A549 (cell line): ENCODE results near the gene SV2C. TPM values are rescaled to one million over a fixed set of nuclear protein-coding genes. Genes with fewer than 3 reads are reported as not detected.

ENCODE experiments used
- ATAC-seq, 2 experiments: fragments of 200-7000 bp in 1 of 2; fragments of >200 bp in 1 of 2; cut with Nextera tagmentation in 1 of 2; cut with Tn5 transposase in 1 of 2; 3 replicates each; pipeline versions ENCODE4 v1.8.0 to v1.9.1; 2018 to 2020; ENCODE audit warnings: mild to moderate bottlenecking in 1 of 2, moderate library complexity in 1 of 2
- CTCF ChIA-PET: fragments of 300-600 bp; sonication (Branson Sonifier 250); formaldehyde crosslinking; extraction: SDS; loops from one replicate; lab custom pipeline; 2021; ENCODE audit warnings: antibody characterized with exemption, inconsistent platforms; lab: Yijun Ruan, JAX
- POLR2A ChIA-PET: fragments of 350-600 bp; formaldehyde crosslinking; extraction: SDS; loops from one replicate; lab custom pipeline; 2021; ENCODE audit warnings: antibody characterized with exemption, inconsistent platforms; lab: Yijun Ruan, JAX
- DNase-seq, 2 experiments: peaks; one replicate each; pipeline versions ENCODE4 v3.0.0 to v3.0.0-alpha.2; 2011 to 2016; ENCODE audit warnings: low read depth in 1 of 2, low spot score in 1 of 2
- FAIRE-seq: peaks from 2 replicates; lab custom pipeline; 2011; peaks lifted over from hg19 to GRCh38; lab: Jason Lieb, UNC
- H3K27ac ChIP-seq, 2 experiments: fragments of >200 bp; sonication (Bioruptor Twin); formaldehyde crosslinking; 3 replicates each; pipeline ENCODE4 v1.5.1; 2016 to 2017
- H3K4me1 ChIP-seq: fragments of >200 bp; sonication (Bioruptor Twin); formaldehyde crosslinking; 3 replicates; pipeline ENCODE4 v1.6.1; 2016
- H3K4me2 ChIP-seq: fragments of >200 bp; sonication (Bioruptor Twin); formaldehyde crosslinking; 3 replicates; pipeline ENCODE4 v1.6.1; 2016
- H3K4me3 ChIP-seq: fragments of >200 bp; sonication (Bioruptor Twin); formaldehyde crosslinking; 3 replicates; pipeline ENCODE4 v1.5.1; 2016
- H3K9me3 ChIP-seq: fragments of >200 bp; sonication (Bioruptor Twin); formaldehyde crosslinking; 3 replicates; pipeline ENCODE4 v1.6.1; 2016
- CBX2 ChIP-seq: fragments of 200-600 bp; sonication (generic); IDR thresholded peaks from 2 replicates; pipeline ENCODE4 v1.6.1; 2016; ENCODE audit warnings: low read depth, mild to moderate bottlenecking, borderline replicate concordance
- CBX8 ChIP-seq: fragments of 200-600 bp; sonication (generic); IDR thresholded peaks from 2 replicates; pipeline ENCODE4 v1.6.1; 2016
- CEBPB ChIP-seq, 2 experiments: fragments of >200 bp in 1 of 2; sonication (Bioruptor Twin) in 1 of 2; formaldehyde crosslinking in 1 of 2; IDR thresholded peaks; 2 replicates each; pipeline ENCODE4 v1.6.1; 2012 to 2016
- CHD2 ChIP-seq: fragments of 150-350 bp; IDR thresholded peaks from 2 replicates; pipeline ENCODE4 v1.6.1; 2014; ENCODE audit warnings: low read length; ENCODE audit not compliant: partially characterized antibody
- EHF ChIP-seq: fragments of 250-450 bp; sonication (Bioruptor Pico); IDR thresholded peaks from 2 replicates; pipeline ENCODE4 v1.5.0; 2020; ENCODE audit warnings: mild to moderate bottlenecking
- GATA3 ChIP-seq: IDR thresholded peaks from 2 replicates; pipeline ENCODE4 v1.6.1; 2012; ENCODE audit warnings: borderline replicate concordance
- HOXA7 ChIP-seq: fragments of 250-450 bp; sonication (Bioruptor Pico); IDR thresholded peaks from 2 replicates; pipeline ENCODE4 v1.5.0; 2020; ENCODE audit warnings: mild to moderate bottlenecking, moderate library complexity
- MAZ ChIP-seq: fragments of 150-350 bp; IDR thresholded peaks from 2 replicates; pipeline ENCODE4 v1.6.1; 2014; ENCODE audit warnings: antibody characterized with exemption, low read depth, low read length, borderline replicate concordance
- PHF8 ChIP-seq: fragments of 200-600 bp; sonication (generic); IDR thresholded peaks from 2 replicates; pipeline ENCODE4 v1.6.1; 2016; ENCODE audit warnings: low read depth, mild to moderate bottlenecking, antibody characterized with exemption, moderate library complexity, borderline replicate concordance
- POLR2A ChIP-seq: IDR thresholded peaks from 2 replicates; pipeline ENCODE4 v1.6.1; 2012; ENCODE audit warnings: mild to moderate bottlenecking, low read length
- POLR2AphosphoS2 ChIP-seq: conservative IDR thresholded peaks from 2 replicates; pipeline ENCODE4 v1.6.1; 2012; ENCODE audit warnings: low read length, improper control_type of control experiment, inconsistent platforms
- RFX5 ChIP-seq: fragments of 450-650 bp; IDR thresholded peaks from 2 replicates; pipeline ENCODE4 v1.7.1; 2014; ENCODE audit warnings: antibody characterized with exemption, mild to moderate bottlenecking, moderate library complexity
- SMC3 ChIP-seq: fragments of >200 bp; sonication (Bioruptor Twin); formaldehyde crosslinking; IDR thresholded peaks from 3 replicates; pipeline ENCODE4 v1.6.1; 2018; ENCODE audit warnings: inconsistent platforms
- TFCP2L1 ChIP-seq: fragments of 250-450 bp; sonication (Bioruptor Pico); IDR thresholded peaks from 2 replicates; pipeline ENCODE4 v1.5.0; 2021; ENCODE audit warnings: mild to moderate bottlenecking
- ZFP36 ChIP-seq: fragments of 450-650 bp; IDR thresholded peaks from 2 replicates; pipeline ENCODE4 v1.6.1; 2014; ENCODE audit warnings: borderline replicate concordance; ENCODE audit not compliant: partially characterized antibody
- ZNF302 ChIP-seq: fragments of 250-450 bp; sonication (Bioruptor Pico); IDR thresholded peaks from 2 replicates; pipeline ENCODE4 v1.9.0; 2021; ENCODE audit warnings: inconsistent platforms, mild to moderate bottlenecking, moderate library complexity
- ZSCAN20 ChIP-seq: fragments of 250-450 bp; sonication (Bioruptor Pico); IDR thresholded peaks from 2 replicates; pipeline ENCODE4 v1.8.0; 2022; ENCODE audit warnings: mild to moderate bottlenecking, moderate library complexity
- WGBS: methylation state at CpG from one replicate; pipeline ENCODE4 v1.1.6; 2017; ENCODE audit errors: missing lambda C conversion rate; 5-methylcytosine and 5-hydroxymethylcytosine counted together
- polyA plus RNA-seq, 4 experiments: library from polyadenylated mRNA; depleted of rRNA in 3 of 4; stranded (reverse); fragments of >200 nt; fragmentation: RNase III in 1 of 4; extraction: RNeasy Plus Mini Kit Qiagen cat#74134 plus additional on column Dnase treatment in 1 of 4; gene quantifications; 2 replicates in 3 of 4; 3 replicates in 1 of 4; pipeline ENCODE4 v1.2.3, GENCODE V29; 2011 to 2017
- TF ChIP-seq, protein P1 (sequence below): IDR thresholded peaks from 2 replicates; pipeline ENCODE4 v1.6.1; 2012; ENCODE audit warnings: low read depth, borderline replicate concordance
- TF ChIP-seq, protein P2 (sequence below): fragments of >200 bp; sonication (Bioruptor Twin); formaldehyde crosslinking; IDR thresholded peaks from 3 replicates; pipeline ENCODE4 v1.6.1; 2016
- TF ChIP-seq, protein P3 (sequence below): IDR thresholded peaks from 2 replicates; pipeline ENCODE4 v1.6.1; 2012
- TF ChIP-seq, protein P4 (sequence below): IDR thresholded peaks from 2 replicates; pipeline ENCODE4 v1.6.1; 2012

The SV2C gene
- polyA plus RNA-seq, 2 of the 4 experiments (the other 2 are of a cell fraction): not detected

DNA sequence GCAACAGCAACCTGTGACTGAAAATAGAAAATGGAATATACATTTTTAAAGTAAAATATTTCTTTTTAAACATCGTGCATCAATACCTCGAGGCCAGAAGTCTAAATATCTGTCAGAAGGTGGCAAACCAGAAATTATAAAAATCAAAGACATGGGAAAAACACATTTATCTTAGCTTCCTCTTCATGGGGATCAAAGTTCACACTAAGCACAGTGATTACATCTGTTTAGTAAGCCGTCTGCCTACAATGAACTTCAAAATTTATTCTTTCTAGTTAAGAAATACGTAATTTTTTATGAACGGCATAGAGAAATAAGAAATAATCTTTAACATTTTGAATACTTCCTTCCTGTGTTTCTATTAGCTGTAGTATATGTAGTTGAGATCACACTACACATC is 17.9 kb upstream of the SV2C start:
- DNase-seq (no peak), ATAC-seq (no peak), FAIRE-seq (no peak)
- H3K4me1 ChIP-seq: no peaks in the 10 kb centered on the region
- H3K9me3 ChIP-seq: no peaks in the 10 kb centered on the region
- CTCF ChIA-PET: no interaction called here
- H3K4me3 ChIP-seq: no peak overlapping the region
- TF ChIP-seq MAZ (no peak), CHD2 (no peak), CEBPB (IDR thresholded peaks at IDR 0.05) (no peak), PHF8 (no peak), ZFP36 (no peak), SMC3 (no peak), CBX2 (no peak), TFCP2L1 (CRISPR knock-in tag) (no peak), GATA3 (no peak), POLR2AphosphoS2 (no peak), ZSCAN20 (CRISPR knock-in tag) (no peak), CBX8 (no peak), ZNF302 (CRISPR knock-in tag) (no peak), EHF (no peak)
- TF ChIP-seq, protein P1, sequence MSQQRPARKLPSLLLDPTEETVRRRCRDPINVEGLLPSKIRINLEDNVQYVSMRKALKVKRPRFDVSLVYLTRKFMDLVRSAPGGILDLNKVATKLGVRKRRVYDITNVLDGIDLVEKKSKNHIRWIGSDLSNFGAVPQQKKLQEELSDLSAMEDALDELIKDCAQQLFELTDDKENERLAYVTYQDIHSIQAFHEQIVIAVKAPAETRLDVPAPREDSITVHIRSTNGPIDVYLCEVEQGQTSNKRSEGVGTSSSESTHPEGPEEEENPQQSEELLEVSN: no peak
- TF ChIP-seq, protein P2, sequence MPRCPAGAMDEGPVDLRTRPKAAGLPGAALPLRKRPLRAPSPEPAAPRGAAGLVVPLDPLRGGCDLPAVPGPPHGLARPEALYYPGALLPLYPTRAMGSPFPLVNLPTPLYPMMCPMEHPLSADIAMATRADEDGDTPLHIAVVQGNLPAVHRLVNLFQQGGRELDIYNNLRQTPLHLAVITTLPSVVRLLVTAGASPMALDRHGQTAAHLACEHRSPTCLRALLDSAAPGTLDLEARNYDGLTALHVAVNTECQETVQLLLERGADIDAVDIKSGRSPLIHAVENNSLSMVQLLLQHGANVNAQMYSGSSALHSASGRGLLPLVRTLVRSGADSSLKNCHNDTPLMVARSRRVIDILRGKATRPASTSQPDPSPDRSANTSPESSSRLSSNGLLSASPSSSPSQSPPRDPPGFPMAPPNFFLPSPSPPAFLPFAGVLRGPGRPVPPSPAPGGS: no peak
- no peak overlapping the region for H3K27ac ChIP-seq
- 29% methylated on average over 5 of the region's 5 CpGs for WGBS
- POLR2A ChIA-PET: no interaction called here
- no peak overlapping the region for H3K4me2 ChIP-seq

DNA sequence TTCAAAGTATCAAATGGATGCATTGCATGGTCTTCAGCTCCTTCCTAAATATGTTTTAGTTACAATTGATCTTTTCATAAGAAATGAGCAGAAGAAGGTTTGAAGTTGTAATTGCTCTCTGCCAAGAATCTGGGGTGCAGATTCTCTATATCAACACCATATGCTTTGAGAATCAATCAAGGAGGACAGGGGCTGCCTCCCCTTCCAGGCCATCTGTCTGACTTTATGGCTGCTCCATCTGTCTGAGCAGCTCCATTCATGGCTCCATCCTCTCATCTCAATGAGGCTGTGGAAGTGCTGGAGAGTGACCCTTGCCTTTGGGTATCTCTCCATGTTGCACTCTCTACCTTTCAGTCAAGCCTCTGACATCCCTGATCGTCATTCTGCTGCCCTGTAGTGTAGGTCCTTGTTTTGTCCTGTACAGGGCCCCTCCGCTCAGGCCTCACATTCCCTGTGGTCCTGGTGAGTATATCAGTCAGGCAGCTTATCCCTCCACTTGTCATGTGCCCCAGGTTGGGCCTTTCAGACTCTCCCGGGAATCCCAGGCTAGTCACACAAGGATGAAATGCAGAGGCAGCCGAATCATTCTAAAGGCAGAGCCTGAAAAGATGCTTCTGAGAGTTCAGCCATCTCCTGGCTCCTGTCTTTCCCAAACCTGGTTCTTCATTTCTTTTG is 14.0 kb upstream of the SV2C start:
- no peaks in the 10 kb centered on the region for H3K4me1 ChIP-seq
- ATAC-seq (no peak), FAIRE-seq (no peak), DNase-seq (no peak)
- H3K9me3 ChIP-seq: no peaks in the 10 kb centered on the region
- ChIA-PET CTCF (interaction anchor here (0.7 to 2.1 kb wide), 2 partner anchors 17 to 187 kb away, joined by 4 read pairs; no protein-coding TSS in a partner anchor), POLR2A (no interaction called here)
- H3K27ac ChIP-seq: no peak overlapping the region
- 6% methylated on average over 4 of the region's 4 CpGs for WGBS
- TF ChIP-seq, protein P3, sequence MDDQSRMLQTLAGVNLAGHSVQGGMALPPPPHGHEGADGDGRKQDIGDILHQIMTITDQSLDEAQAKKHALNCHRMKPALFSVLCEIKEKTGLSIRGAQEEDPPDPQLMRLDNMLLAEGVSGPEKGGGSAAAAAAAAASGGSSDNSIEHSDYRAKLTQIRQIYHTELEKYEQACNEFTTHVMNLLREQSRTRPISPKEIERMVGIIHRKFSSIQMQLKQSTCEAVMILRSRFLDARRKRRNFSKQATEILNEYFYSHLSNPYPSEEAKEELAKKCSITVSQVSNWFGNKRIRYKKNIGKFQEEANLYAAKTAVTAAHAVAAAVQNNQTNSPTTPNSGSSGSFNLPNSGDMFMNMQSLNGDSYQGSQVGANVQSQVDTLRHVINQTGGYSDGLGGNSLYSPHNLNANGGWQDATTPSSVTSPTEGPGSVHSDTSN: no peak
- TF ChIP-seq HOXA7 (CRISPR knock-in tag): no peak
- TF ChIP-seq ZSCAN20 (CRISPR knock-in tag): no peak
- no peak for TF ChIP-seq POLR2A
- no peak for TF ChIP-seq RFX5
- TF ChIP-seq, protein P1: no peak
- TF ChIP-seq, protein P4, sequence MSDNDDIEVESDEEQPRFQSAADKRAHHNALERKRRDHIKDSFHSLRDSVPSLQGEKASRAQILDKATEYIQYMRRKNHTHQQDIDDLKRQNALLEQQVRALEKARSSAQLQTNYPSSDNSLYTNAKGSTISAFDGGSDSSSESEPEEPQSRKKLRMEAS: no peak
- no peak for TF ChIP-seq CBX8
- no peak overlapping the region for H3K4me2 ChIP-seq
- H3K4me3 ChIP-seq: no peak overlapping the region
